IMR-90 (cell line): ENCODE data around the gene AXIN2. TPM values are rescaled to one million over a fixed set of nuclear protein-coding genes. Genes with fewer than 3 reads are reported as not detected.

Source experiments
- ATAC-seq: fragments of 200-7000 bp; cut with Tn5 transposase; 2 replicates; pipeline ENCODE4 v1.9.1; 2020; ENCODE audit warnings: low read depth, mild to moderate bottlenecking, moderate library complexity
- BruUV-seq: library from RNA; stranded (reverse); fragments of 400-500 nt; replicated peaks from 2 replicates; lab custom pipeline; 2021; lab: Mats Ljungman, UMichigan
- CTCF ChIA-PET: fragments of 300-600 bp; formaldehyde crosslinking; extraction: SDS; loops from one replicate; lab custom pipeline; 2021; ENCODE audit warnings: antibody characterized with exemption; lab: Yijun Ruan, JAX
- POLR2A ChIA-PET: fragments of 300-600 bp; sonication (Branson Sonifier 250); formaldehyde crosslinking; loops from one replicate; lab custom pipeline; 2022; ENCODE audit warnings: antibody characterized with exemption; ENCODE audit not compliant: unreplicated experiment; lab: Charles Lee
- DNase-seq: peaks from one replicate; pipeline ENCODE4 v3.0.0; 2013
- H2AFZ ChIP-seq: replicated peaks from 2 replicates; pipeline ENCODE3; 2013; ENCODE audit warnings: low read length, mild to moderate bottlenecking; ENCODE audit not compliant: poor library complexity
- H2AK5ac ChIP-seq: 2 replicates; pipeline ENCODE4 v1.6.1; 2013; ENCODE audit warnings: low read depth, low read length, inconsistent platforms
- H2AK9ac ChIP-seq: replicated peaks from 2 replicates; pipeline ENCODE3; 2013; ENCODE audit warnings: mild to moderate bottlenecking, low read depth, low read length, moderate library complexity; ENCODE audit not compliant: poor library complexity
- H2BK120ac ChIP-seq: 2 replicates; pipeline ENCODE4 v1.6.1; 2013; ENCODE audit warnings: low read depth, low read length, inconsistent platforms
- H2BK15ac ChIP-seq: 3 replicates; pipeline ENCODE4 v1.6.1; 2013; ENCODE audit warnings: low read depth, low read length, inconsistent platforms
- H2BK20ac ChIP-seq: 2 replicates; pipeline ENCODE4 v1.6.1; 2013; ENCODE audit warnings: low read depth, mild to moderate bottlenecking, inconsistent platforms, low read length, moderate library complexity
- H2BK5ac ChIP-seq: 2 replicates; pipeline ENCODE4 v1.6.1; 2013; ENCODE audit warnings: mild to moderate bottlenecking, low read depth, low read length, inconsistent platforms; ENCODE audit not compliant: poor library complexity, severe bottlenecking
- H3K14ac ChIP-seq: replicated peaks from 2 replicates; pipeline ENCODE4 v1.6.1; 2013; ENCODE audit warnings: low read depth, low read length, inconsistent platforms
- H3K18ac ChIP-seq: 2 replicates; pipeline ENCODE4 v1.6.1; 2013; ENCODE audit warnings: low read depth, low read length, control low read depth
- H3K23ac ChIP-seq: 2 replicates; pipeline ENCODE4 v1.6.1; 2013; ENCODE audit warnings: low read depth, low read length, inconsistent platforms
- H3K27ac ChIP-seq: 2 replicates; pipeline ENCODE4 v1.5.1; 2013; ENCODE audit warnings: mild to moderate bottlenecking, control low read depth, low read length; ENCODE audit not compliant: insufficient read depth
- H3K27me3 ChIP-seq: 2 replicates; pipeline ENCODE4 v1.6.1; 2013; ENCODE audit warnings: low read length; ENCODE audit not compliant: control insufficient read depth, insufficient read depth
- H3K36me3 ChIP-seq: 2 replicates; pipeline ENCODE4 v1.6.1; 2013; ENCODE audit warnings: low read length, mixed read lengths; ENCODE audit not compliant: control insufficient read depth, insufficient read depth
- H3K4ac ChIP-seq: 2 replicates; pipeline ENCODE4 v1.6.1; 2013; ENCODE audit warnings: low read depth, low read length, inconsistent platforms
- H3K4me1 ChIP-seq: 2 replicates; pipeline ENCODE4 v1.6.1; 2013; ENCODE audit warnings: low read length, mixed read lengths; ENCODE audit not compliant: control insufficient read depth, insufficient read depth
- H3K4me2 ChIP-seq: 2 replicates; pipeline ENCODE4 v1.6.1; 2013; ENCODE audit warnings: low read depth, mild to moderate bottlenecking, control low read depth, low read length, moderate library complexity
- H3K4me3 ChIP-seq: 2 replicates; pipeline ENCODE4 v1.5.1; 2013; ENCODE audit warnings: low read depth, mild to moderate bottlenecking, control low read depth, low read length, moderate library complexity; ENCODE audit not compliant: insufficient read depth
- H3K56ac ChIP-seq: 2 replicates; pipeline ENCODE4 v1.6.1; 2013; ENCODE audit warnings: low read length, inconsistent platforms; ENCODE audit not compliant: insufficient read depth; ENCODE audit errors: extremely low read depth
- H3K79me1 ChIP-seq, 2 experiments: 2 replicates each; pipeline ENCODE4 v1.6.1; 2013; ENCODE audit warnings: low read length in 2 of 2, inconsistent platforms in 1 of 2, low read depth in 1 of 2
- H3K9ac ChIP-seq: 2 replicates; pipeline ENCODE4 v1.6.1; 2013; ENCODE audit warnings: low read depth, low read length, control low read depth
- H3K9me1 ChIP-seq: 2 replicates; pipeline ENCODE4 v1.6.1; 2013; ENCODE audit warnings: low read length, inconsistent platforms; ENCODE audit not compliant: insufficient read depth
- H3K9me3 ChIP-seq: 2 replicates; pipeline ENCODE4 v1.6.1; 2013; ENCODE audit warnings: low read length; ENCODE audit not compliant: control insufficient read depth, insufficient read depth
- H4K20me1 ChIP-seq: 2 replicates; pipeline ENCODE4 v1.6.1; 2013; ENCODE audit warnings: low read length, inconsistent platforms; ENCODE audit not compliant: insufficient read depth
- H4K5ac ChIP-seq: 2 replicates; pipeline ENCODE4 v1.6.1; 2013; ENCODE audit warnings: mild to moderate bottlenecking, low read depth, low read length, control low read depth
- H4K8ac ChIP-seq, 2 experiments: 2 replicates each; pipeline ENCODE4 v1.6.1; 2013; ENCODE audit warnings: low read depth in 2 of 2, low read length in 2 of 2, control low read depth in 1 of 2, inconsistent platforms in 1 of 2
- H4K91ac ChIP-seq: 2 replicates; pipeline ENCODE4 v1.6.1; 2013; ENCODE audit warnings: low read depth, low read length, inconsistent platforms; ENCODE audit not compliant: insufficient read depth
- BHLHE40 ChIP-seq: fragments of 150-350 bp; IDR thresholded peaks from 2 replicates; pipeline ENCODE4 v1.6.1; 2016; ENCODE audit warnings: mild to moderate bottlenecking, low read depth, low read length
- CEBPB ChIP-seq: IDR thresholded peaks from 2 replicates; pipeline ENCODE4 v1.6.1; 2012; ENCODE audit warnings: low read depth, low read length, improper control_type of control experiment
- CHD1 ChIP-seq: IDR thresholded peaks from 2 replicates; pipeline ENCODE4 v1.6.1; 2012; ENCODE audit warnings: low read depth, low read length, improper control_type of control experiment
- CTCF ChIP-seq: conservative IDR thresholded peaks from 2 replicates; pipeline ENCODE4 v1.5.1; 2012; ENCODE audit warnings: mild to moderate bottlenecking, low read depth, low read length, improper control_type of control experiment
- ELK1 ChIP-seq: fragments of 150-350 bp; IDR thresholded peaks from 2 replicates; pipeline ENCODE4 v1.6.1; 2016; ENCODE audit warnings: low read depth, mild to moderate bottlenecking, low read length, moderate library complexity, borderline replicate concordance
- FOS ChIP-seq: fragments of 150-350 bp; IDR thresholded peaks from 2 replicates; pipeline ENCODE4 v1.6.1; 2016; ENCODE audit warnings: low read depth, low read length
- MAFK ChIP-seq: IDR thresholded peaks from 2 replicates; pipeline ENCODE4 v1.6.1; 2012; ENCODE audit warnings: low read depth, low read length, improper control_type of control experiment
- MAZ ChIP-seq: IDR thresholded peaks from 2 replicates; pipeline ENCODE4 v1.6.1; 2012; ENCODE audit warnings: low read depth, mild to moderate bottlenecking, low read length, improper control_type of control experiment, moderate library complexity, borderline replicate concordance
- MXI1 ChIP-seq: IDR thresholded peaks from 2 replicates; pipeline ENCODE4 v1.6.1; 2012; ENCODE audit warnings: low read depth, mild to moderate bottlenecking, low read length, moderate library complexity, borderline replicate concordance
- NFE2L2 ChIP-seq: fragments of 150-350 bp; IDR thresholded peaks from 2 replicates; pipeline ENCODE4 v1.6.1; 2016; ENCODE audit warnings: low read depth, mild to moderate bottlenecking, low read length
- POLR2A ChIP-seq: IDR thresholded peaks from 2 replicates; pipeline ENCODE4 v1.6.1; 2012; ENCODE audit warnings: mild to moderate bottlenecking, low read depth, low read length
- RFX5 ChIP-seq: IDR thresholded peaks from 2 replicates; pipeline ENCODE4 v1.8.0; 2012; ENCODE audit warnings: low read depth, mild to moderate bottlenecking, low read length, moderate library complexity
- SMC3 ChIP-seq: fragments of 150-350 bp; IDR thresholded peaks from 2 replicates; pipeline ENCODE4 v1.6.1; 2016; ENCODE audit warnings: low read depth, mild to moderate bottlenecking, antibody characterized with exemption, low read length, moderate library complexity
- USF2 ChIP-seq: fragments of 150-350 bp; IDR thresholded peaks from 2 replicates; pipeline ENCODE4 v1.6.1; 2017; ENCODE audit warnings: mild to moderate bottlenecking, antibody characterized with exemption, low read length, low read depth
- WGBS, 2 experiments: methylation state at CpG; one replicate each; pipeline versions ENCODE4 v1.1.5 to v1.1.7; 2013; ENCODE audit warnings: missing lambda C conversion rate in 2 of 2; ENCODE audit not compliant: insufficient read length in 1 of 2; ENCODE audit errors: extremely low coverage in 2 of 2; 5-methylcytosine and 5-hydroxymethylcytosine counted together
- dilution Hi-C: fragments of 300-500 bp; cut with HindIII; formaldehyde crosslinking; loops from one replicate; pipeline ENCODE4 v1.14.3; 2018; ENCODE audit warnings: low sequenced_read_pairs; ENCODE audit not compliant: unreplicated experiment
- in situ Hi-C: fragments of 300-500 bp; cut with MboI; formaldehyde crosslinking; loops from 3 replicates; pipeline ENCODE4 v1.14.3; 2019; ENCODE audit warnings: low sequenced_read_pairs, inconsistent platforms, mixed read lengths
- intact Hi-C: fragments of 100-400 bp; cut with micrococcal nuclease; formaldehyde crosslinking; loops from 2 replicates; pipeline ENCODE4 v1.10.0; 2022
- polyA plus RNA-seq, 3 experiments: library from polyadenylated mRNA; depleted of rRNA; stranded (reverse); fragments of >200 nt; gene quantifications; 2 replicates each; pipeline ENCODE4 v1.2.3, GENCODE V29; 2012; ENCODE audit warnings: low replicate concordance in 1 of 3
- total RNA-seq: library from RNA; depleted of rRNA; stranded (reverse); fragments of >200 nt; gene quantifications from 2 replicates; pipeline ENCODE4 v1.2.3, GENCODE V29; 2012

The AXIN2 gene
- total and polyA plus RNA-seq, 2 of the 4 experiments (the other 2 are of a cell fraction), result 0.91 to 1.8 TPM

DNA sequence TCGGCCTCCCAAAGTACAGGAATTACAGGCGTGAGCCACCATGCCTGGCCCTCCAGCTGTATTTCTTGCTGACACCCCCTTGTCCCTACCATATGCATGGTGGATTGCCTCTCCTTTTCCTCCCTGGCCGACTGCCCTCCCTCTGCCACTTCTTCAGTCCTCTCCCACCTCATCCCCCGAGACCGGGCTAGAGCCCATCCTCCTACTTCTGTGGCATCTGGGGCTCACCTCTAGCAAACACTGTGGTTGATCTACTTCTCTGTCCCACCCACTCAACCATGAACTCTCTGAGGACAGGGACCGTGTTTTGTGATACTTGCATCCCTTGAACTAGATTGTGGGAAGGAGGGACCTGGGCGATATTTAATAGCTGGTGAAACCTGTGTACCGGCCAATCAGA is 7.5 kb upstream of the AXIN2 start:
- no peak overlapping the region for H3K4me3 ChIP-seq
- no peaks in the 10 kb centered on the region for H3K9me3 ChIP-seq
- no TSS peak for BruUV-seq
- ATAC-seq (no peak), DNase-seq (no peak)
- no peak overlapping the region for H4K5ac ChIP-seq
- H3K4me1 ChIP-seq, result no peaks in the 10 kb centered on the region; the same call in 1 of the 2 replicates
- H4K20me1 ChIP-seq, result no peaks in the 10 kb centered on the region
- in situ Hi-C loops, result loop anchor here (25.0 kb wide), 1 partner anchor 593 kb away; no protein-coding TSS in a partner anchor
- intact Hi-C loops, result no loop called here
- CTCF ChIA-PET, result no interaction called here
- no peak overlapping the region for H2AFZ ChIP-seq
- POLR2A ChIA-PET, result interaction anchor here (0.6 kb wide), 1 partner anchor 39 kb away, joined by 16 read pairs; no protein-coding TSS in a partner anchor
- no peak overlapping the region for H2BK5ac ChIP-seq
- H3K23ac ChIP-seq, result no peak overlapping the region
- no peaks in the 10 kb centered on the region for H3K79me1 ChIP-seq
- H3K14ac ChIP-seq, result no peak overlapping the region
- no peak overlapping the region for H4K8ac ChIP-seq
- H3K18ac ChIP-seq, result no peak overlapping the region
- TF ChIP-seq CTCF (no peak), RFX5 (no peak), USF2 (no peak), CEBPB (no peak), NFE2L2 (no peak), FOS (no peak), MXI1 (no peak), MAFK (no peak), ELK1 (no peak), CHD1 (no peak), MAZ (no peak), POLR2A (no peak), SMC3 (no peak), BHLHE40 (no peak)
- H2BK120ac ChIP-seq, result no peak overlapping the region
- WGBS, 2 experiments, result 50% methylated on average over 1 of the region's 8 CpGs; no CpG with 5 or more reads in 1 of the 2 experiments
- dilution Hi-C loops, result no loop called here
- H3K4ac ChIP-seq, result no peak overlapping the region
- no peak overlapping the region for H2BK20ac ChIP-seq
- H2AK9ac ChIP-seq, result no peak overlapping the region
- no peaks in the 10 kb centered on the region for H3K36me3 ChIP-seq
- H3K56ac ChIP-seq, result no peak overlapping the region
- H4K91ac ChIP-seq, result no peak overlapping the region
- no peak overlapping the region for H2BK15ac ChIP-seq
- no peak overlapping the region for H3K4me2 ChIP-seq
- H3K27me3 ChIP-seq, result peaks cover 11% of the 10 kb centered on the region
- H3K27ac ChIP-seq, result no peak overlapping the region
- no peak overlapping the region for H2AK5ac ChIP-seq
- no peak overlapping the region for H3K9ac ChIP-seq
- H3K9me1 ChIP-seq, result 0 out of 2 replicates have a peak, but pooled peaks cover 3% of the 10 kb centered on the region
